ENCODE results near the gene OCA2. TPM values are rescaled to one million over a fixed set of nuclear protein-coding genes. Genes with fewer than 3 reads are reported as not detected.

Gene OCA2
- total and polyA plus RNA-seq, 4 experiments from 2014 or later, result not detected

DNA sequence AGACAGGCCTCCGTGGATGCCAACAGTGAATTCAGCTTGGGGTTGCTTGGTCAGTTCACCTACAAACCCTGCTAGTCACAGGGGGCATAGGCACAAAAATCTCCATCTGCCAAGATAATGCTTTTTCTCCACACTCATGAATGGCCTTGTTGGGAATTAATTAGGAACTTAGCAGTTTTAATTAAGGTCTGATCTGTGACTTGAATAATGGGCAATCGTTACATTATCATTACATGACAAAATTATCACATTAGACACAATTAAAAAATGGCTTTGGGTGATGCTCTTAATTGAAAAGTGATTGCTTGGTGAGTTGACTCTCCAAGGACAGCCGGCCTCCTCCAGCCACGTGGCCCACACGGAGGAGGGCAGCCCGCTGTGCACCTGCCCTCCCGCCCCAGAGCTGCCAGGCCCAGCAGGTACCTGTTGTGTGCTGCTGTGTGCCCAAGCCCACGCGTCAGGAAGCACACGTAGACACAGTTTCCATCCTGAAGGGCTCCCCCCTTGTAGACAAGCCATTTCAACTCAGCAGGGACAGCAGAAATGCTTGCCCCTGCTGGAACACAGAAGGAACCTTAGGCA lies 274.2 kb downstream of the OCA2 start:
- intact Hi-C loops (cut with micrococcal nuclease), result no loop called here
- Histone ChIP-seq H3K27me3 (ENCODE audit: insufficient read depth, low read length) (no peaks in the 10 kb centered on the region), H3K36me3 (ENCODE audit: insufficient read depth, low read length) (no peaks in the 10 kb centered on the region), H3K4me3 (ENCODE audit: low read length in 2 of 2) (no peak overlapping the region), H3K4me1 (ENCODE audit: insufficient read depth, low read length) (no peaks in the 10 kb centered on the region), H3K27ac (ENCODE audit: low read depth, low read length) (no peak overlapping the region), H3K9me3 (ENCODE audit: control insufficient read depth in 1 of 2, low read length in 2 of 2) (peaks cover 0 to 3% of the 10 kb centered on the region in 2 donors)
- DNase-seq, result no peak
- ChIA-PET CTCF (ENCODE audit: partially characterized antibody) (no interaction called here), POLR2A (ENCODE audit: partially characterized antibody) (no interaction called here)
- no peak overlapping the region for H3K27ac Mint-ChIP-seq
- no peaks in the 10 kb centered on the region for H3K4me1 Mint-ChIP-seq
- no peaks in the 10 kb centered on the region for H3K36me3 Mint-ChIP-seq
- H3K4me3 Mint-ChIP-seq, result no peak overlapping the region
- no peaks in the 10 kb centered on the region for H3K27me3 Mint-ChIP-seq
- peaks cover 0 to 5% (median 0%) of the 10 kb centered on the region in 8 donors for H3K9me3 Mint-ChIP-seq

DNA sequence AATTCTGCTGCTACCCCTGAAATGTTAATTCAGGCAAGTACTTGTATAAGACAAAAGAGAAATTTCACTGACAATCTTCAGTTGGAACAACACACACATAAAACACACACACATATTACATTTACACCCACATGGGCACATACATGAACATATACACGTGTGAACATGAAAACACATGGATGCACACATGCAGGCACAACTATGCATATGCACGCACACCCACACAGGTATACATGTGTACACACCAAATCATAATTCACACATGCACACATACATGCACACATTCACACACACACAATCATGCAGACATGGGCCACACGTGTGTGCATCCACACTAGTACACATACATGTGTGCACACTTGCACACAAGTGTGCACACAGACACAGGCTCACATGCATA lies 277.8 kb downstream of the OCA2 start:
- H3K9me3 Mint-ChIP-seq, result peaks cover 4 to 17% (median 7%) of the 10 kb centered on the region in 8 donors
- Histone ChIP-seq H3K27ac (ENCODE audit: low read depth, low read length) (no peak overlapping the region), H3K4me1 (ENCODE audit: insufficient read depth, low read length) (no peaks in the 10 kb centered on the region), H3K27me3 (ENCODE audit: insufficient read depth, low read length) (no peaks in the 10 kb centered on the region), H3K4me3 (ENCODE audit: low read length in 2 of 2) (no peak overlapping the region), H3K9me3 (ENCODE audit: control insufficient read depth in 1 of 2, low read length in 2 of 2) (peaks cover 0 to 3% of the 10 kb centered on the region in 2 donors), H3K36me3 (ENCODE audit: insufficient read depth, low read length) (no peaks in the 10 kb centered on the region)
- CTCF ChIA-PET (ENCODE audit: partially characterized antibody), result no interaction called here
- intact Hi-C loops (cut with micrococcal nuclease), result no loop called here
- POLR2A ChIA-PET (ENCODE audit: partially characterized antibody), result no interaction called here
- no peak for DNase-seq
- H3K4me1 Mint-ChIP-seq, result no peaks in the 10 kb centered on the region
- no peaks in the 10 kb centered on the region for H3K27me3 Mint-ChIP-seq
- no peaks in the 10 kb centered on the region for H3K36me3 Mint-ChIP-seq
- no peak overlapping the region for H3K27ac Mint-ChIP-seq
- no peak overlapping the region for H3K4me3 Mint-ChIP-seq

DNA sequence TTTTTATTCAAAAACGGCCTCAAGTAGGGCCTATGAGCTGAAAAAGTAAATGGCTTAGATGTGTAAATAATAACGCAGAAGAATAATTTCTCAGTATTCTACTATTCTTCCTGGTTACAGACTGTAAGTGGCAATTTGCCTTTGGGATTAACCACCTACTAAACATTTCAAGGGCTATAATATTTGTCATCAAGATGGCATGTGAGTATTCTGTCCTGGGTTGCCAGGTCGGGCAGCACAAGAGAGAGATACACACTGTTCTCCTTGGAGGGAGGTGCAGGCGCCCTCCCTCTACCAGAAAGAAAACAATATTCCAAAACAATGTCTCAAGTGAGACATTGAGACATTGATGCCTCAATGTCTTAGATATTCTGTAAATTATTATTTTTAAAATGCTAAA lies 278.4 kb downstream of the OCA2 start:
- Histone ChIP-seq H3K36me3 (ENCODE audit: insufficient read depth, low read length) (no peaks in the 10 kb centered on the region), H3K4me1 (ENCODE audit: insufficient read depth, low read length) (no peaks in the 10 kb centered on the region), H3K4me3 (ENCODE audit: low read length in 2 of 2) (no peak overlapping the region), H3K27me3 (ENCODE audit: insufficient read depth, low read length) (no peaks in the 10 kb centered on the region), H3K27ac (ENCODE audit: low read depth, low read length) (no peak overlapping the region), H3K9me3 (ENCODE audit: control insufficient read depth in 1 of 2, low read length in 2 of 2) (peaks cover 0 to 3% of the 10 kb centered on the region in 2 donors)
- H3K9me3 Mint-ChIP-seq, result peaks cover 4 to 18% (median 7%) of the 10 kb centered on the region in 8 donors
- no peaks in the 10 kb centered on the region for H3K27me3 Mint-ChIP-seq
- no peaks in the 10 kb centered on the region for H3K36me3 Mint-ChIP-seq
- no peak overlapping the region for H3K27ac Mint-ChIP-seq
- H3K4me3 Mint-ChIP-seq, result no peak overlapping the region
- CTCF ChIA-PET (ENCODE audit: partially characterized antibody), result no interaction called here
- POLR2A ChIA-PET (ENCODE audit: partially characterized antibody), result no interaction called here
- intact Hi-C loops (cut with micrococcal nuclease), result no loop called here
- no peak for DNase-seq
- H3K4me1 Mint-ChIP-seq, result no peaks in the 10 kb centered on the region

DNA sequence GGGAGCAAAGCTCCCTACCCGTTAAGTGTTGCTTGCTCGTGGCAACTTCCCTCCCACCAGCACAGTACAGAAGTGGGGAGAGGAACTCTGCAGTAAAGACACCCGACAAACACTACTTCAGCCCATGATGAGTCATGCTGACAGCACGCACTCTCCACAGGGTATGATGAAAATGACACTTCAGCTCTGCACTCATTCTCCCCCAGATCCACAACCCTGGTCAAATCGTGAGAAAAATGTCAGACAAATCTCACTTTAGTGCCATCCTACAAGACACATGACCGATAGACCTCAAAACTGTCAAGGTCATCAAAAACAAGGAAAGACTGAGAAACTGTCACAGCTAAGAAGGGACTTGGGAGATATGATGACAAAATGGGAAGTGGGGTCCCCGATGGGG lies 278.9 kb downstream of the OCA2 start:
- no peak overlapping the region for H3K27ac Mint-ChIP-seq
- POLR2A ChIA-PET (ENCODE audit: partially characterized antibody), result no interaction called here
- peaks cover 4 to 18% (median 8%) of the 10 kb centered on the region in 8 donors for H3K9me3 Mint-ChIP-seq
- Histone ChIP-seq H3K36me3 (ENCODE audit: insufficient read depth, low read length) (no peaks in the 10 kb centered on the region), H3K4me1 (ENCODE audit: insufficient read depth, low read length) (no peaks in the 10 kb centered on the region), H3K9me3 (ENCODE audit: control insufficient read depth in 1 of 2, low read length in 2 of 2) (peaks cover 0 to 3% of the 10 kb centered on the region in 2 donors), H3K4me3 (ENCODE audit: low read length in 2 of 2) (no peak overlapping the region), H3K27me3 (ENCODE audit: insufficient read depth, low read length) (no peaks in the 10 kb centered on the region), H3K27ac (ENCODE audit: low read depth, low read length) (no peak overlapping the region)
- H3K4me3 Mint-ChIP-seq, result no peak overlapping the region
- intact Hi-C loops (cut with micrococcal nuclease), result no loop called here
- DNase-seq, result no peak
- no peaks in the 10 kb centered on the region for H3K36me3 Mint-ChIP-seq
- H3K27me3 Mint-ChIP-seq, result no peaks in the 10 kb centered on the region
- H3K4me1 Mint-ChIP-seq, result no peaks in the 10 kb centered on the region
- CTCF ChIA-PET (ENCODE audit: partially characterized antibody), result no interaction called here

DNA sequence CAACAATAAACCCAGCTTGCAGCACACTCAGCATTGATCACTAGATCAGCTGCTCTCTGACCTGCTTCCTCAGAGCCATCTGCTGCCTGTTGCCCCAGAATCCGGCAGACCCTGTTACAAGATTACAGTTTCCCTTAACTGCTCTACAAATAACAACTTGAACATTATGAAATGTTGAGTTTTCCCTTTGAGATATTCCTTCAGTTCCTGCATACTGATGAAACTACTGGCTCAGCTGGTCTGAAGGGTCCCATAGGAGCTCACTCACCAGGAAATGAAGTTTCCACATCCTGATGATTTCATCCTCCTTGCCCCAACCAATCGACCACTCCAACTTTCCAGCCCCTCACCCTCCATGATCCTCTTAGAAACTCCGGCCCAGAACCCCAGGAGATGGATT lies 281.9 kb downstream of the OCA2 start:
- Mint-ChIP-seq H3K27ac (no peak overlapping the region), H3K9me3 (peaks cover 5 to 18% (median 8%) of the 10 kb centered on the region in 8 donors), H3K4me1 (no peaks in the 10 kb centered on the region), H3K27me3 (no peaks in the 10 kb centered on the region), H3K4me3 (no peak overlapping the region), H3K36me3 (no peaks in the 10 kb centered on the region)
- H3K27ac ChIP-seq (ENCODE audit: low read depth, low read length), result no peak overlapping the region
- no peak overlapping the region for H3K4me3 ChIP-seq (ENCODE audit: low read length in 2 of 2)
- no peak for DNase-seq
- CTCF ChIA-PET (ENCODE audit: partially characterized antibody), result no interaction called here
- H3K27me3 ChIP-seq (ENCODE audit: insufficient read depth, low read length), result no peaks in the 10 kb centered on the region
- POLR2A ChIA-PET (ENCODE audit: partially characterized antibody), result no interaction called here
- peaks cover 0 to 3% of the 10 kb centered on the region in 2 donors for H3K9me3 ChIP-seq (ENCODE audit: control insufficient read depth in 1 of 2, low read length in 2 of 2)
- intact Hi-C loops (cut with micrococcal nuclease), result no loop called here
- H3K36me3 ChIP-seq (ENCODE audit: insufficient read depth, low read length), result no peaks in the 10 kb centered on the region
- no peaks in the 10 kb centered on the region for H3K4me1 ChIP-seq (ENCODE audit: insufficient read depth, low read length)

DNA sequence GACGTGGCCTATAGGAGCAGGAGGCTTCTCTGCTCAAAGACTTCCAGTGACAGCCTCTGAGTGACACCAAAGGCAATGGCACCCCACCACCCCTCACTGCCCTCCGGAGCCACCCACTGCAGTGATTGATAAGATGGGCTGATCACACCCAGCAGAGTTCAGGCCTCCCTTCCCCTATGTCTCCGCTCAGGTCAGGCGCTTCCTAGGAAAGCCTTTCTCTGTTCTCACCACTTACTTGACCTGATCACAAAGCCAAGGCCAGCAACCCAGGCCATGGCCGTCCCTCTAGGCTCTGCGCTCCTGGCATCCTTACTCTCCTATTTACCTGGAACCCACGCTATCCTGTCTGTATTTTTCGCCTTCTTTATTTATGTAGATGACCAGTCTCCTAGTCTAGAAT lies 282.3 kb downstream of the OCA2 start:
- no peak overlapping the region for H3K27ac Mint-ChIP-seq
- peaks cover 5 to 18% (median 8%) of the 10 kb centered on the region in 8 donors for H3K9me3 Mint-ChIP-seq
- intact Hi-C loops (cut with micrococcal nuclease), result no loop called here
- ChIA-PET CTCF (ENCODE audit: partially characterized antibody) (no interaction called here), POLR2A (ENCODE audit: partially characterized antibody) (no interaction called here)
- Histone ChIP-seq H3K27ac (ENCODE audit: low read depth, low read length) (no peak overlapping the region), H3K4me1 (ENCODE audit: insufficient read depth, low read length) (no peaks in the 10 kb centered on the region), H3K36me3 (ENCODE audit: insufficient read depth, low read length) (no peaks in the 10 kb centered on the region), H3K9me3 (ENCODE audit: control insufficient read depth in 1 of 2, low read length in 2 of 2) (peaks cover 0 to 3% of the 10 kb centered on the region in 2 donors), H3K27me3 (ENCODE audit: insufficient read depth, low read length) (no peaks in the 10 kb centered on the region), H3K4me3 (ENCODE audit: low read length in 2 of 2) (no peak overlapping the region)
- H3K4me1 Mint-ChIP-seq, result no peaks in the 10 kb centered on the region
- no peak for DNase-seq
- no peaks in the 10 kb centered on the region for H3K36me3 Mint-ChIP-seq
- H3K27me3 Mint-ChIP-seq, result no peaks in the 10 kb centered on the region
- no peak overlapping the region for H3K4me3 Mint-ChIP-seq

DNA sequence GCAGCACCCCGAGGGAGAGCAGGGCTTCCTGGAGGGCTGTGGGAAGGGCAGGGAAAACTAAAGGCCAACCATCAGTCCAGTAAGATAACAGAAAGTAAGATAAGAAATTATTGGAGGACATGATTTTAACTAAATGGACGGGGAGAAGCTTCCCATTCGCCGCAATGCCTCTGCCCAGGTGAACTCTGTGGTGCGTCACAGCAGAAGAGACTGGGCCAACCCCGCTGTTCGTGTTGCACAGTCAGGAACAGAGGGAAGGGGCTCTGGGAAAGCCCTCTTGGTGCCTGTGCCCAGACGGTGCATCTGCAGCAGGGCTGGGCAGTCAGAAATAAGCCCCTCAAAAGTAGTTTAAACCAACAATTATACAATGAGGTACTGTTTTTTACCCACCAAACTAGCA lies 284.1 kb downstream of the OCA2 start:
- Histone ChIP-seq H3K9me3 (ENCODE audit: control insufficient read depth in 1 of 2, low read length in 2 of 2) (no peaks in the 10 kb centered on the region), H3K4me3 (ENCODE audit: low read length in 2 of 2) (no peak overlapping the region), H3K27me3 (ENCODE audit: insufficient read depth, low read length) (no peaks in the 10 kb centered on the region), H3K27ac (ENCODE audit: low read depth, low read length) (no peak overlapping the region), H3K4me1 (ENCODE audit: insufficient read depth, low read length) (no peaks in the 10 kb centered on the region), H3K36me3 (ENCODE audit: insufficient read depth, low read length) (no peaks in the 10 kb centered on the region)
- Mint-ChIP-seq H3K4me3 (no peak overlapping the region), H3K9me3 (peaks cover 2 to 18% (median 8%) of the 10 kb centered on the region in 8 donors), H3K27ac (no peak overlapping the region), H3K4me1 (no peaks in the 10 kb centered on the region), H3K27me3 (no peaks in the 10 kb centered on the region), H3K36me3 (no peaks in the 10 kb centered on the region)
- POLR2A ChIA-PET (ENCODE audit: partially characterized antibody), result no interaction called here
- CTCF ChIA-PET (ENCODE audit: partially characterized antibody), result no interaction called here
- intact Hi-C loops (cut with micrococcal nuclease), result no loop called here
- no peak for DNase-seq

DNA sequence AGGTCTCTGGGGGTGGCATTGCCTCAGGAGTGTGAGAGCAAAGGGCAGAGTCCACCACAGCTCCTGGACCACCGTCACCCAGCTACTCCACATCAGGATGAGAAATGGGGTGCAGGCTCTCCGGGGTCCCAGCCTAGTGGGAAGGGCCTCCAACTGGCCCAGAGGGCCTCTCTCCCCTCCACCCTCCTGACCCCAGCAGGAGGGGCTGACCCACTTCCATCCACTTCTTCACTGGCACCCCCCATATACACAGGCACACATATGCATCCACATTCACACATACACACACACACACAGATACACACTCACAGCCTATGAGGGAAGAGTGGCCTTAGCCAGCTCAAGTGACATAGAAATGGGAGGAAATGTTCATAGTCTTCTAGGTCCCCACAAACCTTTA lies 286.0 kb downstream of the OCA2 start:
- ChIA-PET CTCF (ENCODE audit: partially characterized antibody) (no interaction called here), POLR2A (ENCODE audit: partially characterized antibody) (no interaction called here)
- intact Hi-C loops (cut with micrococcal nuclease), result no loop called here
- DNase-seq, result no peak
- Histone ChIP-seq H3K27me3 (ENCODE audit: insufficient read depth, low read length) (no peaks in the 10 kb centered on the region), H3K4me1 (ENCODE audit: insufficient read depth, low read length) (no peaks in the 10 kb centered on the region), H3K4me3 (ENCODE audit: low read length in 2 of 2) (no peak overlapping the region), H3K36me3 (ENCODE audit: insufficient read depth, low read length) (no peaks in the 10 kb centered on the region), H3K27ac (ENCODE audit: low read depth, low read length) (no peak overlapping the region), H3K9me3 (ENCODE audit: control insufficient read depth in 1 of 2, low read length in 2 of 2) (no peaks in the 10 kb centered on the region)
- Mint-ChIP-seq H3K36me3 (no peaks in the 10 kb centered on the region), H3K9me3 (peaks cover 5 to 20% (median 9%) of the 10 kb centered on the region in 8 donors), H3K4me3 (no peak overlapping the region), H3K27ac (no peak overlapping the region), H3K4me1 (no peaks in the 10 kb centered on the region), H3K27me3 (no peaks in the 10 kb centered on the region)
